Activated T-helper 1 cell treated with anti-CD3 and anti-CD28 coated beads, Interleukin-2, amount 50 U/mL, for 16 hours (primary cell): Measurements from ENCODE around the gene TASP1.
"Not testable (repeated sequence)": the region's sequence is repeated elsewhere in the genome, so short reads cannot be mapped to it uniquely, and the experiment has no call there.

Experiments
- DNase-seq, 2 donors: peaks; one replicate each; pipeline ENCODE4 v3.0.0-alpha.2; 2020; ENCODE audit warnings: low read depth in 1 of 2, low spot score in 1 of 2

The TASP1 gene

DNA sequence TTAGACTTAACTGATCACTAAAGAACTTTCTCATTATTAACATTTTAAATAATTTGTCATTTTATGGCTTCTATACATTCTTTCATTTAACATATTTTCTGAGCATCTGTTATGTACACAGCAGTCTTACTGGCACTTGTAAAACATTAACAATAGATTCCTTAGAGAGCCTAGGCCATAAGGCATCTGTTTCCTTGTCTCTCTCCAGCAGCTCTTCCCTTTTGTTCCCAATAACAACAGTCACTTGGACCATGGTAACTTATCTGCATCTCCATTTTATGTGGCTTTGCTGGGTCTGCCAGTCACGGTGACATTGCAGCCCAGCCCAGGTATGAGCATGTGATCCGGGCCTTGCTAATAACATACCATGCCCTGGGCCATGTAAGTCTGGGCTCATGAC is 11.7 kb upstream of the TASP1 start:
- no peak for DNase-seq

DNA sequence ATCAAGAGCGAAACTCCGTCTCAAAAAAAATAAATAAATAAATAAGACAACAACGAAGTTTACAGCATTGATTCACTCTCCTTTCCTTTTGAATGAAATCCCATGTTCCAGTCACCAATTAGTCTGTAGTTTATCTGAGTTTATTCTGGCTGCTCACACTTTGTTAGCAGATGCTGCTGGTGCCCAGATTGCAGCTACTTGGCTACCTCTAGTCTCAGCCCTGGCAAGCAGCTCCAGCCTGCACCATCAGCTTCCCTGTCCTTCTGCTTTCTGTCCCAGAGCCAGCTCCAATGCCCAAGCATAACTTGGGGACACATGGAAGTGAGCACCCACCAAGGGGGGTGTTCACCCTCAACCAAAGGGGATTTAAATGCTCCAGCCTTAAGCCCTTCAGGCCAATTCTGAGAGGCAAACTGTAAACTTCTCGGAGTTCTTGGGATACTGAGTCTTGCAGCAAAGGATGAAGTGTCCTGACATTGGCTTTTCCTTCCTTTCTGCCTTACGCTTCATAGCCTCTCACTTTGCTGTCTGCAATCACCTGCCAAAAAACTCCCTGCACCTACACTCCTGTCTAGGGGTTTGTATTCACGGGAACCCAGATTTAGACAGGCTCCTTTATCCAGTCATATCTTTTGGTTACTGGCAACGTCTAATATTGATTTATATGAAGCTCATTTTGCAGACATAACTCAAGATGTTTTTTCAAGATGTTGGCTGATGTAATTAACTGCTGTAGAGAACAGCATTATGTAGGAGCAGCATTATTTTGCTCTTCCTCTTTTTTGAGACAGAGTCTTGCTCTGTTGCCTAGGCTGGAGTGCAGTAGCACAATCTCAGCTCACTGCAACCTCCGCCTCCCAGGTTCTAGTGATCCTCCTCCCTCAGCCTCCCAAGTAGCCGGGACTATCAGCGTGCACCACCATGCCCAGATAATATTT is 9.8 kb upstream of the TASP1 start:
- DNase-seq = no peak

DNA sequence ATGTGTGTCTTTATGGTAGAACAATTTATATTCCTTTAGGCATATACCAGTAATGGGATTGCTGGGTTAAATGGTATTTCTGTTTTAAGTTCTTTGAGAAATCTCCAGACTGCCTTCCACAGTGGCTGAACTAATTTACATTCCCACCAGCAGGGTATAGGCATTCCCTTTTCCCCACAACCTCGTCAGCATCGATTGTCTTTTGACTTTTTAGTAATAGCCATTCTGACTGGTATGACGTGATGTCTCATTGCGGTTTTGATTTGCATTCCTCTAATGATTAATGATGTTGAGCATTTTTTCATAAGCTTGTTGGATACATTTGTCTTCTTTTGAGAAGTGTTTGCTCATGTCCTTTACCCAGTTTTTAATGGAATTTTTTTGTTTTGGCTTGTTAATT is 5.3 kb upstream of the TASP1 start:
- DNase-seq = no peak

DNA sequence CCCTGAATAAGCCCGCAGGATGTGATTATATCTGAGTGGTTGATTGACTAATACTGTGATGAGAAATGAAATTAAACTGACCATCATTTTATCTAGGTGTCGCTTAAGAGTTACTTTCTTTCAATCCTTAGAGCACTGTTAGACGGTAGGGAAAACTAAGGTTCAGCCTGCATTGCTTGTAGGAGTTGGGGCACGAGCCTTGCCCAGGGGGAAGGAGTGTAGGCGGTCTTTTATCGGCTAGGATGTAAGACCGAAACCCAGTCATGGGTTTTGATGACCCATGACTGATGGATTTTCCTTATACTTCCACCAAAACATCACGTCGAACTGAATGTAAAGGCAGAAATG is 392 bp upstream of the TASP1 start:
- DNase-seq = no peak

DNA sequence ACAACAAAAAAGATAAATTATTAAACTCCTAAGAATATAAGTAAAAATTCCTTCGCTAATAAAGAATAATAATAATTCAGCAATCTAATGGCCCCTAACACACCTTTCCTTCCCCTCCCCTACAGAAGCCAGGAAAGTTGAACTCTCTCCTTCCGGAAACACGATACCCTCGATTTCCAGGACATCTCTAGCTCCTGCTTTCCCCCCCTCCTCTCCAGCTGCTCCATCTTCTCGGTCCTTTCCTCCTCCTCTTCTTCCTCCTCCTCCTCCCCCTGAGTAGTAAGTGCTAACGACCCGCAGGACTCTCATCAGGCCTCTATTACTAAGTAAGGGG is 603 bp downstream of the TASP1 start:
- DNase-seq = no peak

DNA sequence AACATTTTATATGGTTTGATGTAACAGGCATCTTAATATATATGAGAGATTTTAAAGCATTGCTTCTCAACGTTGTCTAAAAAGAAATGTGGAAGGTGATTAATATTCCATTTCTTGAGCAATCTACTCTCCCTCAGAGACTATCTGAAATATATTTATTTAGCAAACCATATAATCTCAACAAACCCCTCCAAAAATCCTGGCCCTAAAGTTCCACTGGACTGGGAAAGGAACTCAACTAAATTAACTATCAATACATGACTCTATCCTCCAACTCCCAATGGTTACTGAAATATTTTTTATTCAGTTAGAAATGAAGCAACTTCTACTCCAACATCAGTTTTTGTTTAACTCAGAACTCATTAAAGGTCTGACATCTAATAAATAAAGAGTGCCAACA is 6.3 kb downstream of the TASP1 start:
- DNase-seq = no peak

DNA sequence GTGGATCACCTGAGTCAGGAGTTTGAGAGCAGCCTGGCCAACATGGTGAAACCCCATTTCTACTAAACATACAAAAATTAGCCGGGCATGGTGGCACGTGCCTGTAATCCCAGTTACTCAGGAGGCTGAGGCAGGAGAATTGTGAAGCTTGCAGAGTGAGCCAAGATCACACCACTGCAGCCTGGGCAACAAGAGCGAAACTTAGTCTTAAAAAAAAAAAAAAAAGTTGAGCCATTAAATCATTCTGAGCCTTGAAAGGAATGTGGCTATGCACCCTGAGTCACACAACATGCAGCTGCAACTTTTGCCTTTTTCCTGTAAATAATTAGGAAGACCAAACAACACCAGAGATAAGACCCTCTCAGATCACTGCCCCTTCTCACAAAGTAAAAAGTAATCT is 11.2 kb downstream of the TASP1 start:
- DNase-seq = not testable (repeated sequence)

DNA sequence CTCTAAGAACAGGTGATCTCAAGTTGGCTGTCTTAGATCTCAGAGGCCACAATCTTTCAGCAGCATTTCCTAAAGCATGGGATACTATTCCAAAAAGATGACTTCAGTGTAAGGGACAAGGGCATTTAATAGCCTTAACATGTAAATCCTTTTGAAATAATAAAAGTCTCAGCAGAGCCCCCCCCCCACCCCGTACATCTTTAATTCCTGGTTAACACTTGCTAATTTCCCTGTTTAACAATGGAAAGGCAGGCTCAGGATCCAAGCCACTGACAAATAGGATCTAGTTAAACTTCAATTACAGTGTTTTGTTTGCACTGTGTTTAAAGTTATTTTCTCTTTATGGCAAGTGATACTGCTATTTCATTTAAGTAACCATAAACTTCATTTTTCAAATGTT is 12.0 kb downstream of the TASP1 start:
- DNase-seq = no peak

DNA sequence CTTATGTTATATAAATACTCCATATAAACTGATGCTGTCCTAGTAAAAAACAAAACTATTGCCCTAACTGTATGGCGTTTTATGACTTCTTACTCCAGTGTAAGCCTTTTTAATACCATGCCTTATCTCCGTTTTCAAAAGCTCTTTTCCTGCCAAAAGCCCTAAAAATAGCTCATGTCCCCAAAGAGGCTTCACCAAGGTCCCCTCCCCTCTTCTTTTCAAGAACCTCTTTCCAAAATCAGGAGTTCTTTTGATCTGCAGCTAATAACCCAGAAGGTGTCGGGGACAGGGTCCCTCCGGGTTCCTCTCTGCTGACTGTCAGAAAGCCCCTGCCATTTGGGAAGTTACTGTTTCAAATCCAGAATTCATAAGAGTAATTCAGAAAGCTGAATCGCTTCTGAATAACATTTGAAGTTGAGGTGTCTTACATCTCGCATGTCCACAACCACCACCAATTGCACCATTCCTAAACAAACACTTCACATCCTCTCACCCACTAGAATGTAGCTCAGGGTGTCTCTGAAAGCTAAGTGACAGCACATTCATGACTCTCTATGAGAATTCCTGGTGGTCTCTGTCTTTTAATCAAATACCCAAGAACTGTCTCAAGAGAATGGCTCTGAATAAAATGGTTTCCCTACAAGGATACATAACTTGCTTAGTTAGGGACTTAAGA is 13.3 kb downstream of the TASP1 start:
- no peak for DNase-seq

DNA sequence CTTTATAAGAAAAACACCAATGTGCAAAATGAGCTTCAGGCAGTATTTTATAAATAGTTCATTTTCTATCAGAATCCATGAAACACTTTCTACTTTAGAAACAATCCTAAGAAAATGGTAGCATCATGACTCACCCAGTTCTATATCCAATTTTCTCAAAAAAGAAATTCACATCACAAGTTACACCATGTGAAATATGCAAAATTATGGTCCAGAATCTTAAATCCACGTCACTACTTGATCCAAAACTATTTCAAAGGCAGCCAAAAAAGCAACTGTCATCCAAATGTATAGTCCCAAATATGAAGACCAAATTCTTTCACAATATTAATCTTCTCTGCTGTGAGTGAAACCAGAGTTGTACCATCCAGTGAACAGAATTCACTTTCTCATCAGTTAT is 19.3 kb downstream of the TASP1 start:
- DNase-seq = not testable (repeated sequence)

DNA sequence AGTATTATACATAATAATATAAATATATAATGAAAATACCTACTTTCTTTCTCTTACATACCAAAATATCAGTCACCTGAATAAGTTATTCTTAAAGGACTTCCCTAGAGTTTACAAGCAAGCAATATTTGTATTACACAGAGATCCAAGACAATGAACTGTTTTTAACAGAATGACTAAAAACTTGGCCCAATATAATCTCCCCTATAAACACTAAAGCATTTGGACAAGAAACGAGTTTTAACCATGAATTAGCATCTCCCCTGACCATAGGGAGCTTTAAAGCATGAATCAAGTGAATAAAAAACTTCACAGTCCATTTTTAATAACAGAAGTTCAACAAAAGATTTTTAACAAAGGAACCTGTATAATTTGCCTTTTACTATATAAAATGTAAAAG is 20.3 kb downstream of the TASP1 start:
- DNase-seq = not testable (repeated sequence)

DNA sequence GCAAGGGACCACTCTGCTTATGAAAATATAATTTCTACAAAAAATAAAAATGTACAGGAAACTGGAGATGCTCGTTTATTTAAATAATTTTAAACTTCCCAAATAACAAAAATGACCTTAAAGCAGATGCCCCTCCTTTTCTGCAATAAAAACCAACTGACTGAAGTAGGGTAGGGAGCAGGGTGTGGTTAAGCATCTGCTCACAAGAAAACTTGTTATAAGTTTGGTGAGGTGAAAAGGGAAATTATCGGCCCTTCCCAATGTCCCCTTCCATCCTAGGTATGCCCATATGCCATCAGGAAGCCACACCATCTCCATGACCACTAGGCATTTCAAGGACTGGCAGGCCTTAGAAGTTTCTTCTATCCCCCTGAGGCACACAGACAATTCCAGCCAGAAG is 21.1 kb downstream of the TASP1 start:
- DNase-seq = not testable (repeated sequence)

DNA sequence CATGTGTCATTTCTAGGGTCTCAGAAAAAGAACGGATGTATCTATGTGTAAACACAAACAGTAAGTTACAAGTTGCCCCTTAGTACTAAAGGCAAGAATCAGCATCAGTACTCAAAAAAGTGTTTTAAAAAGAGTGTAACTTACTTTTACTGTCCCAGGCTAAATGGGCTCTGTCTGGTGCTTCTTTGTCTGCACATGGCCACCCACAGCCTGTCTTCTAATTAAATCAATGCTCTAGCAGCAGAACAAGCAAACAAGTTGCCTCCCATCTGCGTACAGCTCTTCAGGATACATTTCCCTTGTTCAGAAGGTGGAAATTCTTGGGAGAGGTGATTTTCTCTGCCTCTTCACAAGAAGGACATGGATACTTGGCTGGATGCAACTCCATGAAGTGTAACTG is 22.0 kb downstream of the TASP1 start:
- DNase-seq = not testable (repeated sequence)

DNA sequence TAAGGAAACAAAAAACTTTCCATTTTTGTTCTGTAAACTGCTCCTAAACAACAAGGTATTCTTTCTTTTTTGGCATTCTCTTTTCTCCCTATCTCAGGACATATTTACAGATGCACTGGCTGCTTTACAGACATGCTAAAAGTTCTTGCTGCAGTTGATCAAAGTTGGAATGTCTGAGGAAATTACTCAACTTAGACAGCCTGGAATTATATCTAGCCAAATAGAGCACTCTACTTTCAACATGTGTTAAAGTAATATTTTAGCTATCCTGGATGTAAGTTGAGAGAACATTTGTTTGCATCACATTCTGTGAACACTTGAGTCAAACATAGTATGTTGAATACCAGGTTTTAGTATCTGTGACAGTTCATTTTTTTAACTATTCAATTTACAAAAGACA is 24.8 kb downstream of the TASP1 start:
- no peak for DNase-seq

DNA sequence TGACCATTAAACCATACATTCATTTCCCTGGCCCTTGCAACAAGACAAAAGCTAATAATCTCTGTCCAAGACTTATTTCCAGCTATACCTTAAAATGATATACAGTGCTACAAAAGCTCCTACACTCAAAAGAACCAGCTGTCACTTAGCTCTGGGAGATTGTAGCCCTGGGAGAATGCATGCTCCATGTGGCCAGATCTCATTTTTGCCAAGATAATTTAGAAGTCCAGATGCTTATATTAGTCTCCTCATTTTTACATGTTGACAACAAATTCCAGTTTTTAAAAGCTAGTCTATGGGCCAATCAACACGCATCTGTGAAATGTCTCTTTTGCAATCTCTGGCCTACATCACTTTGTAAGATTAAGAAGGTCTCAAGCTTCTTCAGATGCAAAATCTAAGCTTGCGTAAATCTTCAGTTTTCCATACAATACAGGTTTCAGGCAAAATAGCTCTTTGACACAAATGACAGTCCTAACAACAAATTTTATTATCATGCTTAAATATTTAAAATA is 27.1 kb downstream of the TASP1 start:
- no peak for DNase-seq

DNA sequence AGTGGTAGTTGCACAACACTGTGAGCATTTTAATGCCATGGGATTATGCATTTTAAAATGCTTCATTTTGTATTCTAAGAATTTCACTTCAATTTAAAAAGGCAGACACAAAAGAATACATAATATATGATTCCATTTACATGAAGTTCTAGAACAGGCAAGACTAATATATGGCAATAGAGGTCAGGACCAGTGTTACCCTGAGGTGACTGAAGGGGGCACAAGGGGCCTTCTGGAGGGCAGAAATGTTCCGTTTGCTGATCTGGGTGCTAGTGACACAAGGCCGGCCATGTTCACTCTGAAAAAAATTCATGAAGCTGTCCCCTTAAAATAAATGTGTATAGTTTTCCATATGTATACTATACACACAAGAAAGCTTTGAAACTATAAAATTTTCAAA is 28.5 kb downstream of the TASP1 start:
- no peak for DNase-seq

DNA sequence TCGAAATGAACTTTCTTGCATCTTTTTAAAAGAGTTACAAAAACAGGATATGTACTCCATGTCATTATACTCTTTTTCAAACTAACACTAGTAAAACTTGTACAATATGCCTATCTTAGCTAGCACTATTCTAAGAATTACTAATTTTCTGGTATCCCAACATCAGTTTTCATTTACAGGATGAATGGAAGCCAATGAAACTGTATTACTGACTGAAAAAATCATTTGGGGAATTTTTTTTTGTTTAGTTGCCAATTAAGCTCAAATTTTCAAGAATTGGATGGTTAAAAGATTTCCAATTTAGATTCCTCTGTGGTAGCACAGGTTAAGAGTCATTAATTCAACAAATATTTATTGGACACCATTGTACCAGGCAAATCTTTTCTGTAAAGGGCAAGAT is 30.7 kb downstream of the TASP1 start:
- no peak for DNase-seq

DNA sequence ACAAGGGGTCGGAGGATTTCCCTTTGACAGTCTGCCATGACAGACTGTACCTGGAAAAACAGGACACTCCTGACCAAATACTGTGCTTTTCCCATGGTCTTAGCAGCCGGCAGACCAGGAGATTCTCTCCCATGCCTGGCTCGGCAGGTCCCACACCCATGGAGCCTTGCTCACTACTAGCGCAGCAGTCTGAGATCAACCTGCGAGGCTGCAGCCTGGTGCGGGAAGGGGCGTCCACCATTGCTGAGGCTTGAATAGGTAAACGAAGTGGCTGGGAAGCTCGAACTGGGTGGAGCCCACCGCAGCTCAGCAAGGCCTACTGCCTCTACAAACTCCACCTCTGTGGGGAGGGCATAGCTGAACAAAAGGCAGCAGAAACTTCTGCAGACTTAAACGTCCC is 45.3 kb downstream of the TASP1 start:
- not testable (repeated sequence) for DNase-seq

DNA sequence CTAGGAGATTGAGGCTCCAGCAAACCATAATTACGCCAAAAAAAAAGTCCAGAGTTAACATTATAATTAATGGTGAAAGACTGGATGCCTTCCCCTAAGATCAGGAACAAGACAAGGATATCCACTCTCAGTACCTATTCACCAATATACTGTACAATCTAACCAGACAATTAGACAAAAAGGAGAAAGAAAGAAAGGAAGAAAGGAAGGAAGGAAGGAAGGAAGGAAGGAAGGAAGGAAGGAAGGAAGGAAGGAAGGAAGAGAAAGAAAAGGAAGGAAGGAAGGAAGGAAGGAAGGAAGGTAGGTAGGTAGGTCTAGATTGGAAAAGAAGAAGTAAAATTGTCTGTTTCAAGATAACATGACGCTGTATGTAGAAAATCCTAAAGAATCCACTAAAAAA is 50.7 kb downstream of the TASP1 start:
- no peak for DNase-seq

DNA sequence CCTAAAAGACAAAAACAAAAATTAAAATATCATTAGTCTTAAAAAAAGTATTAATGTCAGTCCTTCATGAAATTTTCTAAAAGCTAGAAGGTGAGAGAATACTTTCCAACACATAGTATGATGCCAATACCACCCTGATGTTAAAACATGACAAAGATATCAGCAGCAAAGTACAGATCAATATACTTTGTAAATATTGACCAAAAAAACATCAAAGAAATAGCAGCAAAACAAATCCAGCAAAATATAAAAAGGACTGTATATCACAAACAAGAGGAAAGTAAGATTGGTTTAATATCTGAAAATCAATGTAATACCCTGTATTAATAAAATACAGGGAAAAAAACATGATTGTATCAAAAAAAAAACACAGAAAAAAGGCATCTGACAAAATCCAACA is 51.4 kb downstream of the TASP1 start:
- no peak for DNase-seq

DNA sequence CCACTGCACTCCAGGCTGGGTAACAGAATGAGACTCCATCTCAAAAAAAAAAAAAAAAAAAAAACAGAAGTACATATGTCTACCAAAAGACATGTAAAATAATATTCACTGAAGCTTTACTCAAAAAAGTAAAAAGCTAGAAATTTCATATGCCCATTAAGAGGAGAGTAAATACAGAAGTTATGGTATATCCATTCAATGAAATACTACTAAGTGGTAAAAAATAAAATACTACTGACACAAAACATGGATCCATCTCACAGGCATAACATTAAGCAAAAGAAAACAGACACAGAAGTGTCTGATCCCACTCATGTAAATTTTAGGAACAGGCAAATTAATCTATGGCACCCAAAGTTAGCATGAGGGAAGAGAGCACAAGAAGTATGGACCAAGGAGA is 52.6 kb downstream of the TASP1 start:
- DNase-seq = no peak

DNA sequence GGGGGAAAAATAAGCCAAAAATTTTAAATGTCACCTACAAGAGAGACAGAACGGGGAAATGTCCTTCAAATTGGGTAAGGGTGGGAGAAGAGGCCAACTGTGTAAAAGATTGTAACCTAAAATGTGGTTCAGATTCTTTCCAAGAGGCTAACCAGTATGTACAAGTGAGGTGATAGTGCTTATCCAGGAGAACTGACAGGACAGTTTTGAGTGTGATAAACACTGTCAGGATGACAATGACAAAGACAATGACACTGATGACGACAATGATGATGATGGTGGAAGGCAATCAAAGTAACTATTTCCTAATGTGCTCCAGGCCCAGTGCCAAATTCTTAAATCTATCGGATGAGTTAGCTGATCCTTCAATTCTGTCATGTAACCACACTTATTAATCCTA is 57.3 kb downstream of the TASP1 start:
- DNase-seq = no peak

DNA sequence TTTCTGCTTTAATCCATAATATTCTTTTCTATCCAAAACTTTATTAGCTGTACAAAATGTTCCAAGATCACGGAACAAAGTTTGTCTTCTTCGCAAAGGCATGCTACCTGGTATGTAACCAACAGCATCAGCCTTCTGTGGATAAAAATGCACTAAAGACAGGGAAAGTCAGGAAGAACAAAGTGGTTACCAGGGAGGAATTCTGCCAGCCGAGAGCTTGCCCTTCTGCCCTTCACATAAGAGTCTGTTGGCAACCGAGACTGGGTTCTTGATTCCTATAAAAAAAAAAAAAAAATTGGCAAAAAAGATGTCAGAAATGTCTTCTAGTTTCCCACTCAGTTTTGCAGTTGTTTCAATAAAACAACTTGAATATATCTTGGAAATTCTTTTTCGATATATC is 58.0 kb downstream of the TASP1 start:
- no peak for DNase-seq
